Glutamatergic neuron (in vitro differentiated cells): ENCODE measurements around the gene MGMT. TPM values are rescaled to one million over a fixed set of nuclear protein-coding genes. Genes with fewer than 3 reads are reported as not detected.
A peak's percentile ranks its signal among the peaks of the same experiment; 100 is the strongest.

Source experiments
- DNase-seq: peaks from one replicate; pipeline ENCODE4 v3.0.0; 2022
- H3K27ac Mint-ChIP-seq: one replicate; pipeline ENCODE4 v1.8.0; 2020; ENCODE audit warnings: mild to moderate bottlenecking, mixed read lengths, inconsistent platforms; ENCODE audit not compliant: unreplicated experiment
- H3K27me3 Mint-ChIP-seq: one replicate; pipeline ENCODE4 v1.8.0; 2020; ENCODE audit warnings: mild to moderate bottlenecking, moderate library complexity, mixed read lengths, inconsistent platforms; ENCODE audit not compliant: unreplicated experiment
- H3K36me3 Mint-ChIP-seq: one replicate; pipeline ENCODE4 v1.8.0; 2020; ENCODE audit warnings: mild to moderate bottlenecking, mixed read lengths, inconsistent platforms; ENCODE audit not compliant: unreplicated experiment
- H3K4me1 Mint-ChIP-seq: one replicate; pipeline ENCODE4 v1.8.0; 2020; ENCODE audit warnings: mild to moderate bottlenecking, low read depth, mixed read lengths, inconsistent platforms; ENCODE audit not compliant: unreplicated experiment
- H3K4me3 Mint-ChIP-seq: one replicate; pipeline ENCODE4 v1.8.0; 2020; ENCODE audit warnings: mild to moderate bottlenecking, mixed read lengths, inconsistent platforms; ENCODE audit not compliant: unreplicated experiment
- H3K9me3 Mint-ChIP-seq: one replicate; pipeline ENCODE4 v1.8.0; 2020; ENCODE audit warnings: mild to moderate bottlenecking, moderate library complexity, mixed read lengths, inconsistent platforms; ENCODE audit not compliant: unreplicated experiment
- CTCF ChIP-seq: fragments of 200-600 bp; sonication (generic); IDR thresholded peaks from one replicate; pipeline ENCODE4 v1.5.0; 2021; ENCODE audit not compliant: partially characterized antibody, unreplicated experiment
- total RNA-seq: library from RNA; stranded (reverse); fragmentation: NEBNext Ultra II Directional; extraction: Animal tissue kit (Norgen Biotek cat#: 25700); gene quantifications from one replicate; pipeline ENCODE4 v1.2.1, GENCODE V29; 2021; ENCODE audit not compliant: unreplicated experiment

Gene MGMT
- total RNA-seq, 1 donor from 2014 or later, result 15.9 TPM

DNA sequence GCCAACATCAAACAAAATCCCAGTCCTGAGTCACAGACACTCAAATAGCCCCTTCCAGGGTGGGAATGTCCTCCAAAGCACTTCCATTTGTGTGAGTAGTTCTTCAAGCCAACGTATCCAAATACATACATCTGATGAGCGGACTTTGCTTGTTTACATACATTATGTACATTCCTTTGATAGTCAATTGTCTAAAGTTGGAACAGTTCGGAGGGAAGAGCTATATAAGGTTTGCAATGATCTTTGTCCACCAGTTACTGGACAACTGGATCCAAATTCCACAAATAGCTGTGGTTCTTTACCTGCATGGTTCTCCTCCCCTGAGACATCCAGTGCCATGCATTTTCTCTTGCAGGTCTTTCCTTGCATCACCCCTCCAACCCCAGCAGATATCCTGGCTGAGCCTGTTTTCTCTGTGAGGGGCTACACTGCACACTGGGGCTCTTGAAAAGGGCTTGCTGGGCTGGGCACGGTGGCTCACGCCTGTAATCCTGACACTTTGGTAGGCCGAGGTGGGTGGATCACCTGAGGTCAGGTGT lies 4.7 kb upstream of the MGMT start:
- H3K4me1 Mint-ChIP-seq, result peaks cover 2% of the 10 kb centered on the region
- H3K36me3 Mint-ChIP-seq, result no peaks in the 10 kb centered on the region
- H3K9me3 Mint-ChIP-seq, result peaks cover 2% of the 10 kb centered on the region
- H3K27me3 Mint-ChIP-seq, result peaks cover 3% of the 10 kb centered on the region
- no peak overlapping the region for H3K4me3 Mint-ChIP-seq
- H3K27ac Mint-ChIP-seq, result no peak overlapping the region
- TF ChIP-seq CTCF, result no peak
- DNase-seq, result no peak

- H3K27ac Mint-ChIP-seq, result no peak overlapping the region
- peaks cover 4% of the 10 kb centered on the region for H3K27me3 Mint-ChIP-seq
- H3K9me3 Mint-ChIP-seq, result peaks cover 2% of the 10 kb centered on the region
- H3K4me1 Mint-ChIP-seq, result peaks cover 2% of the 10 kb centered on the region
- H3K36me3 Mint-ChIP-seq, result no peaks in the 10 kb centered on the region
- no peak for DNase-seq
- no peak for TF ChIP-seq CTCF
- H3K4me3 Mint-ChIP-seq, result no peak overlapping the region
Measured at GRCh38 chr10:129464251-129464650, 2.8 kb upstream of the MGMT start.

DNA sequence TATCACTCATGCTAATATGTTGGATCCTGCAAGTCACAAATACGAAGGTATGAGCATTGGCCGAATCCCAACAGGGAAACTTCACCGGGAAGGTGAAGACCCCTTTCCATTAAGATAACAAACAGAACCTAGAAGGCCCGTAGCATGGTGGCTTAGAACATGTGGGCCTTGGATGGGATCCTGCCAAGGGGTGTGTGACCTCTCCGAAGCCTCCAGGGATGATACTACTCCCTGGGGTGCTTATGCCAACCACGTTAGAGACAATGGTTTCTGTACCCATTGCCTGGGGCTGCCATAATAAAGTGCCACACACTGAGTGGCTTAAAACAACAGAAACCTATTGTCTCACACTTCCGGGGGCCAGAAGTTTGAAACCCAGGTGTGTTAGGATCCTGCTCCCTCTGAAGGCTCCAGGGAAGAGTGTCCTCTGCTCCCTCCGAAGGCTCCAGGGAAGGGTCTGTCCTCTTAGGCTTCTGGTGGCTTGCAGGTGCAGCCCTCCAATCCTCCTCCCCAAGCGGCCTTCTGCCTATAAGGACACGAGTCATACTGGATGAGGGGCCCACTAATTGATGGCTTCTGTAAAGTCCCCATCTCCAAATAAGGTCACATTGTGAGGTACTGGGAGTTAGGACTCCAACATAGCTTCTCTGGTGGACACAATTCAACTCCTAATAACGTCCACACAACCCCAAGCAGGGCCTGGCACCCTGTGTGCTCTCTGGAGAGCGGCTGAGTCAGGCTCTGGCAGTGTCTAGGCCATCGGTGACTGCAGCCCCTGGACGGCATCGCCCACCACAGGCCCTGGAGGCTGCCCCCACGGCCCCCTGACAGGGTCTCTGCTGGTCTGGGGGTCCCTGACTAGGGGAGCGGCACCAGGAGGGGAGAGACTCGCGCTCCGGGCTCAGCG lies 992 bp upstream of the MGMT start:
- no peak for TF ChIP-seq CTCF
- peaks cover 5% of the 10 kb centered on the region for H3K9me3 Mint-ChIP-seq
- DNase-seq, result no peak
- H3K4me3 Mint-ChIP-seq, result no peak overlapping the region
- no peak overlapping the region for H3K27ac Mint-ChIP-seq
- peaks cover 7% of the 10 kb centered on the region for H3K27me3 Mint-ChIP-seq
- H3K36me3 Mint-ChIP-seq, result no peaks in the 10 kb centered on the region
- H3K4me1 Mint-ChIP-seq, result peaks cover 2% of the 10 kb centered on the region

GRCh38 chr10:129467359-129468064 lies 471 bp downstream of the MGMT start:
- Mint-ChIP-seq H3K4me1 (peaks cover 2% of the 10 kb centered on the region), H3K4me3 (peak overlapping the region; percentile 84), H3K36me3 (no peaks in the 10 kb centered on the region), H3K9me3 (peaks cover 3% of the 10 kb centered on the region), H3K27me3 (peaks cover 7% of the 10 kb centered on the region), H3K27ac (no peak overlapping the region)
- no peak for DNase-seq
- no peak for TF ChIP-seq CTCF
